RPMI7951 (cell line): Measurements from ENCODE around the gene PSMD8. TPM values are rescaled to one million over a fixed set of nuclear protein-coding genes. Genes with fewer than 3 reads are reported as not detected.
"Not testable (repeated sequence)": the region's sequence is repeated elsewhere in the genome, so short reads cannot be mapped to it uniquely, and the experiment has no call there.

Experiments used
- DNase-seq: peaks from one replicate; pipeline ENCODE4 v3.0.0-alpha.2; 2012; ENCODE audit warnings: low read depth
- total RNA-seq: library from RNA; depleted of rRNA; stranded (reverse); fragments of >200 nt; shearing (Covaris generic); gene quantifications from 2 replicates; pipeline ENCODE4 v1.2.3, GENCODE V29; 2014; rRNA removed

Gene PSMD8
- 478 and 533 TPM in 2 replicates for total RNA-seq

- DNase-seq, result peak; percentile 99
These were observed at the start of gene PSMD8 for GRCh38 chr19:38374332-38375097. Gene PSMD8 (plus strand): TSS chr19:38374571. CDS start chr19:38374602, 31 bp downstream.

DNA sequence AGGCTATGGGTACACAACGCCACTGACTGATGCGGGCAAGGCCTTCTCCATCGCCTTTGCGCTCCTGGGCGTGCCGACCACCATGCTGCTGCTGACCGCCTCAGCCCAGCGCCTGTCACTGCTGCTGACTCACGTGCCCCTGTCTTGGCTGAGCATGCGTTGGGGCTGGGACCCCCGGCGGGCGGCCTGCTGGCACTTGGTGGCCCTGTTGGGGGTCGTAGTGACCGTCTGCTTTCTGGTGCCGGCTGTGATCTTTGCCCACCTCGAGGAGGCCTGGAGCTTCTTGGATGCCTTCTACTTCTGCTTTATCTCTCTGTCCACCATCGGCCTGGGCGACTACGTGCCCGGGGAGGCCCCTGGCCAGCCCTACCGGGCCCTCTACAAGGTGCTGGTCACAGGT, 47.8 kb upstream of the PSMD8 start:
- no peak for DNase-seq

DNA sequence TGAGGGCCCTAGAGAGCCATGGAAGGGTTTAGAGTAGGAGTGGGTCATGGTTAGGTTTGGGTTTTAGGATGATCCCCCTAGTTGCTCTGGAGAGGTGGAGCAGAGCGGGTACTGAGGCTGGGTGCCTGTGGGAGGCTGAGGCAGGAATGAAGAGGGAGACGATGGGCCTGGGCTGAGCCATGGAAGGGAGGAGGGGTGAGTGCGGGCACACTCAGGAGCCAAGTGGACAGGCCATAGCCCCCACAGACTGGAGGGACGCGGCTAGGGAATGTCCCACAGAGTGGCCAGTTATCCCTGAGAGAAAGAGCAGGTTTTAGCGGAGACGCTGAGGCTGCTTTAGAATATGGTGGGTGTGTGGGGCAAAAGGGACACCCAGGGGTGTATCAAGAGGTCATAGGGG, 44.7 kb upstream of the PSMD8 start:
- no peak for DNase-seq

DNA sequence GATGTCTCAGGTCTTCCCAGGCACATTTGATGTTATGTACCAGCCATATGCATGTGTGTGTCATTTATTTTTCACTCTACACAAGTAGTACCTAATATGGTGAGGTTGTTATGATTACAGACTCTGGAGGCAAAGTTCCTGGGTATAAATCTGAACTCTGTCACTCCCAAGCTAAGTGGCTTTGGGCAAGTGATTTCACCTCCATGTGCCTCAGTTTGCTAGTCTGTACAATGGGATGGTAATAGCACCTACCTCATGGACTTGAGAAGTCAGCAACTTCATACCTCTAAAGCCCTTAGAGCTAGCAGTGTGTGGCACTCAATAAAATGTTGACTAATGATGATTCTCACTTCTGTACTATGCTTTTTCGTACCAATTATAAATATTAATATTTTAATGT, 42.6 kb upstream of the PSMD8 start:
- no peak for DNase-seq

DNA sequence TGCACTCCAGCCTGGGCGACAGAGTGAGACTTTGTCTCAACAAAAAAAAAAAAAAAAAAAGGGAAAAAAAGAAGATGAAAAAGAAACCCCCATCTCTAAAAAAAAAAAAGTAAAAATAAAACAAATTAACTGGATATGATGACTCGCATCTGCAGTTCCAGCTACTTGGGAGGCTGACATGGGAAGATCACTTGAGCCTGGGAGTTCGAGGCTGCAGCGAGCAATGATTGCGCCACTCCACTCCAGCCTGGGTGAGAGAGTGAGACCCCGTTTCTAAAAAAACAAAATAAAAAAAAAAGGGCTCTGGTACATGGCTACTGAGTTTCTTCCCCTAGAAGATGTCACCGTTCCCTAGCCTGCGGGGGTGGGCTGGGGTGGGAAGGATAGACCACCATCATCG, 41.1 kb upstream of the PSMD8 start:
- DNase-seq, result no peak

- DNase-seq, result peak; percentile 96
These were observed 38.3 kb upstream of the PSMD8 start for GRCh38 chr19:38335949-38336637.

DNA sequence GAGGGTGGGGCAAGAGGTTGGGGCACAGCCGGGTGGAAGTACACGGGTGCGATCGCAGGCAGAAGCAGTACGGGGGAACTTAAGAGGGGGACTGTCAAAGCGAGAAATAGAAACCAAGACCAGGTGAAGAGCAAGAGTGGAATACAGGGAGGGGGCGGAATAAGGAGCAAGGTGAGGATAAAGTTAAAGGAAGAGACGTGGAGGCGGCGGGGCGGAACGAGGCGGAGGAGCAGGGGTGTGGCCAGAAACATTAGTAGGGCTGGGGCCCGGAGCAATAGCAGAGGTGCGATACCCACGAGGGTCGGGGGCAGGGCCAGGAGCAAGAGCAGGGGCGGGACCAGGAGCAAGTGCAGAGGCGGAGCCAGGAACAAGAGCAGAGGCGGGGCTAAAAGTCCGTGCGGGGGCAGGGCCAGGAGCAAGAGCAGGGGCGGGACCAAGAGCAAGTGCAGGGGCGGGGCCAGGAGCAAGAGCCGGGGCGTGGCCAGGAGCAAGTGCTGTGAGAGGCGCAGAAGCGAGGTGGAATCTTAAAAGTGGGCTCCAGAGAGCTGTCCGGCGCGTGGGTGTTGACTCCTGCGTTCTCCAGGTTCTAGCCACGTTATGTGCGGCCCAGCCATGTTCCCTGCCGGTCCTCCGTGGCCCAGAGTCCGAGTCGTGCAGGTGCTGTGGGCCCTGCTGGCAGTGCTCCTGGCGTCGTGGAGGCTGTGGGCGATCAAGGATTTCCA, 37.6 kb upstream of the PSMD8 start:
- peak; percentile 89 for DNase-seq

GRCh38 chr19:38337360-38337653, 37.1 kb upstream of the PSMD8 start:
- DNase-seq, result no peak

DNA sequence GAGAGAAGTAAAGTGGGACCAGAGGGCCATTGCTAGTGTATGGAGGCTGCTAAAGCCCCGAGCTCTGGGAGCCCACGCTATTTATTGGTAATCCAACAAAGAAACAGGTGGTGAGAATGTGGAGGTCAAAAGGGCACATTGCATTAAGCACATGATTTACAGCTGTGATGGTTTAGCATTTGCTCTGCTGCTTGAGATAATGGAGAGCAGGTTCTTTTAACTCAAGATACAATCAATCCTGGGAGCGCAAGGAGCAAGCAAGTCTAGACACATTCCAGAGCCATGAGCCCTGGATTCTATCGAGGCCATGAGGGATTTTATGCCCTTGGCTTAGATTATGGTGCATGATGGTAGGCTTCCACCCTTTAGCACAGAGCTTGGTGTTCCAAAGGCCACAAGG, 35.4 kb upstream of the PSMD8 start:
- DNase-seq, result not testable (repeated sequence)

GRCh38 chr19:38340927-38341326, 33.4 kb upstream of the PSMD8 start:
- DNase-seq, result no peak

GRCh38 chr19:38346837-38347236, 27.5 kb upstream of the PSMD8 start:
- no peak for DNase-seq

DNA sequence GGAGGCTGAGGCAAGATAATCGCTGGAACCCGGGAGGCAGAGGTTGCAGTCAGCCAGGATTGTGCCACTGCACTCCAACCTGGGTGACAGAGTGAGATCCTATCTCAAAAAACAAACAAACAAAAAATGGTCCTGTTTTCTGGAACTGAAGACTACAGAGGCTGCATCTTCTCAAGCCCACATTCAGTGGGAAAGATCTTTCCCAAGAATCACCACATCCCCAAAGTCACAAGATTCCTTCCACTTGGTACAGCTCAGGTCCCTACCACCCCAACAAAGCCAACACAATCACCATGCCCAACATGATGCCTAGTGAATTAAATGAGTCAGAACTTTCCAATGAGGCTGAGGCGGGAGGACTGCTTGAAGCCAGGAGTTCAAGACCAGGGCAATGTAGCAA, 23.5 kb upstream of the PSMD8 start:
- DNase-seq, result no peak

DNA sequence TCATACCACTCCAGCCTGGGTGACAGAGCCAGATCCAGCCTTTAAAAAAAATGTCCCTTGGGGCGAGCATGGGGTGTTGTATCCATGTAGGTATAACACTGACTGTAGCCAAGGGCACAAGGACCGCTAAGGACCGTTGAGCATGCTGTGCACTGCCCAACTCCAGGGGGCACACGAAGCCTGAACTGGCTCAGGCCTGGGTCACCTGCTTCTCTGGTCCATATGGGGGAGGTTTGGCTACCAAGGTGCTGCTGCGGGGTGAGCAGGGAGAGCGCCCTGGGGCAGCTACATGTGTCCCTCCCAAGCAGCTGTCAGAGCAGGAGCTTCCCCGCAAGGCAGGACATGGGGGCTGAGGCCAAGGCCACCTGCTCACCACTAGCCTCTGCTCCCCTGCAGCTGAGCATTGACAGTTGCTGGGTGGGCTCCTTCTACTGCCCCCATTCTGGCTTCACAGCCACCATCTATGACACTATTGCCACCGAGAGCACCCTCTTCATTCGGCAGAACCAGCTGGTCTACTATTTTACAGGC, 22.4 kb upstream of the PSMD8 start:
- no peak for DNase-seq

DNA sequence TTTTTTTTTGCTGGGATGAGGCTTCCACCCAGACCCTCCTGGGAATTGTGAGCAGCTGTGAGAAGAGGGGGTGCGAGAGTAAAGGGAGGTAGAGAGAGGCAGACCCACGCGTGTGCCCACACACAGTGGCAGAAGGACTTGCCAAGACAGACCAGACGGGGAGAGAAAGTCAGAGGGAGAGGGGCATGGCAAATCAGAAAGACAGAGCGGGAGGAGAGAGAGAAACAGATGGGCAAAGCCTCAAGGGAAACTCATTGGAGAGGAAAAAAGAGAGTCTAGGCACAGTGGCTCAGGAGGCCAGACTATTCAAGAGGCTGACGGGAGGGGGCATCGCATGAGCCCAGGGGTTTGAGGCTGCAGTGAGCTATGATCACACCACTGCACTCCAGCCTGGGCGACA, 21.8 kb upstream of the PSMD8 start:
- DNase-seq, result no peak

GRCh38 chr19:38355728-38356725, 18.3 kb upstream of the PSMD8 start:
- no peak for DNase-seq

GRCh38 chr19:38358071-38358470, 16.3 kb upstream of the PSMD8 start:
- DNase-seq, result no peak

GRCh38 chr19:38359242-38360021, 14.9 kb upstream of the PSMD8 start:
- DNase-seq, result no peak

DNA sequence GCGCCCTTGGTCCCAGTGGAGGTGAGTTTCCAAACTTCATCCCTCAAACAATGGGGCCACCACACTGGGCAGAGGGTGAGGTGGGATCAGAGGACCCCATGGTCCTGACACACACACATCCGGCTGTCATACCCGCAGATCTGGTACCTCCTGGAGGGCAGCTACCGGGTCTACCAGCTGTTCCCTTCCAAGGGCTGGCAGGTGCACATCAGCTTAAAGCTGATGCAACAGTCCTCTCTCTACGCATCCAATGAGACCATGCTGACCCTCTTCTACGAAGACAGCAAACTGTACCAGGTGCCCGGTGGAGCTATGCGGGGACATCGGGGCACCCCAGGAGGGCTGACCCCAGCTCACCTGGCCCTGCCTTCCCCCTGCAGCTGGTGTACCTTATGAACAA, 14.0 kb upstream of the PSMD8 start:
- DNase-seq, result no peak

DNA sequence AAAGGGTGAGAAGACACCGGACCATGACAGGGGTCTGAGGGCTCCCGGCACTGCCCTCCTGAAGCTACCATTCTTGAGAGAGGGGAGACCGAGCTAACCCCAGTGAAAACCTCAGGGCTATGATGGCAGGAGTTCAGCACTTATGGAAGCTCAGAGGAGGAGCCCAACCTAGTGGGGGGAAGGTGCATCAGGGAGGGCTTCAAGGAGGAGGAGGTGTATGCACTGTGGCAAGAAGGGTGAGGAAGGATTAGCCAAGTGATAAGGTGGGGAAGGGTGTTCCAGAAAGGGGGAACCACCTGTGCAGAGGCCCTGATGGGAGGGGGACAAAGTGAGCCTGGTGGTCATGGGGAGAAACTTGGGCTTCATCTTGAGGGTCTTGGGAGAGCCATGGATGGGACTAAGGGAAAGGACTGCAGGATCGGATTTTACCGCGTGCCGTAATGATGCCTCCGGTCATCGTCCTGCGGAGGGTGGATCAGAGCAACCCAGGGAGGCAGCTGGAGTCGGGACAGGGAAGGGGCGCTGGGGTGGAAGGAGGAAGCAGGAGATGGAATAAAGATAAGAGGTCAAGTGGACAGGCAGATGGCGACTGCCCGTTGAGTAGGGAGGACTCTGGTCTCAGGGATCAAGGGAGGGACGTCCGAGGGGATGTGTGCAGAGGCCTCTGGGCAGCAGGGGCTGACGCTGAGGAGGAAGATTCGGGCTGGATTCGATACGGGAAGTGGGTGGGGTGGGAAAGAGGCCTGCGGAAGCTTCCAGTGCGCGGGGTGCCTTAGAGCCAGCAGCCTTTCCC, 13.3 kb upstream of the PSMD8 start:
- DNase-seq, result no peak

- peak; percentile 74 for DNase-seq
These were observed 12.7 kb upstream of the PSMD8 start for GRCh38 chr19:38361633-38362075.
